HepG2 (cell line): ENCODE measurements around the gene TTC28. TPM values are rescaled to one million over a fixed set of nuclear protein-coding genes. Genes with fewer than 3 reads are reported as not detected.

Experiments
- ATAC-seq: fragments of 200-7000 bp; cut with Tn5 transposase; 3 replicates; pipeline ENCODE4 v1.9.1; 2020; ENCODE audit warnings: mild to moderate bottlenecking, moderate library complexity
- BruUV-seq: library from RNA; stranded (reverse); fragments of 400-500 nt; replicated peaks from 2 replicates; lab custom pipeline; 2021; lab: Mats Ljungman, UMichigan
- CTCF ChIA-PET: fragments of 300-600 bp; formaldehyde crosslinking; extraction: SDS; loops from one replicate; lab custom pipeline; 2021; ENCODE audit warnings: low total read pairs, inconsistent platforms, low intra/inter-chr PET ratio; lab: Yijun Ruan, JAX
- POLR2A ChIA-PET: fragments of 350-600 bp; sonication (Branson Sonifier 250); formaldehyde crosslinking; loops from one replicate; lab custom pipeline; 2020; ENCODE audit warnings: antibody characterized with exemption, inconsistent platforms; lab: Yijun Ruan, JAX
- DNase-seq: peaks from one replicate; pipeline ENCODE4 v3.0.0-alpha.2; 2015; ENCODE audit warnings: low spot score
- FAIRE-seq: peaks from 3 replicates; lab custom pipeline; 2011; peaks lifted over from hg19 to GRCh38; lab: Jason Lieb, UNC
- H2AFZ ChIP-seq: one replicate; pipeline ENCODE4 v1.6.1; 2011; ENCODE audit warnings: low read length, inconsistent platforms
- H3K27ac ChIP-seq: fragments of 300-600 bp; 3 replicates; pipeline ENCODE4 v1.8.0; 2011; ENCODE audit warnings: mixed run types, mild to moderate bottlenecking, mixed read lengths, low read length, inconsistent platforms; ENCODE audit not compliant: insufficient read depth; ENCODE audit errors: extremely low read length
- H3K27me3 ChIP-seq, 2 experiments: fragments of 200-600 bp in 1 of 2; 2 replicates in 1 of 2; 3 replicates in 1 of 2; pipeline versions ENCODE4 v1.6.0 to v1.8.0; 2011; ENCODE audit warnings: low read length in 2 of 2, mild to moderate bottlenecking in 2 of 2, moderate library complexity in 2 of 2, inconsistent platforms in 1 of 2; ENCODE audit not compliant: insufficient read depth in 2 of 2, control insufficient read depth in 1 of 2
- H3K36me3 ChIP-seq, 2 experiments: fragments of 200-600 bp in 1 of 2; replicated peaks in 1 of 2; 2 replicates in 1 of 2; 3 replicates in 1 of 2; pipeline versions ENCODE4 v1.5.1 to v1.8.0; 2011; ENCODE audit warnings: low read length in 2 of 2, inconsistent platforms in 1 of 2; ENCODE audit not compliant: insufficient read depth in 2 of 2, control insufficient read depth in 1 of 2
- H3K4me1 ChIP-seq: 2 replicates; pipeline ENCODE4 v1.5.1; 2012; ENCODE audit warnings: low read length, inconsistent platforms; ENCODE audit not compliant: insufficient read depth
- H3K4me2 ChIP-seq: 2 replicates; pipeline ENCODE4 v1.6.0; 2011; ENCODE audit warnings: low read depth, low read length, inconsistent platforms
- H3K4me3 ChIP-seq, 3 experiments: fragments of 200-600 bp in 1 of 3; sonication (generic), shearing (Covaris generic) in 1 of 3; replicated peaks in 1 of 3; 2 replicates each; pipeline ENCODE4 v1.5.1; 2011 to 2016; ENCODE audit warnings: low read length in 3 of 3, inconsistent platforms in 2 of 3, low read depth in 2 of 3, mild to moderate bottlenecking in 2 of 3, control low read depth in 1 of 3, mixed read lengths in 1 of 3; ENCODE audit not compliant: insufficient read depth in 1 of 3
- H3K79me2 ChIP-seq: one replicate; pipeline ENCODE4 v1.6.1; 2011; ENCODE audit warnings: low read length, inconsistent platforms; ENCODE audit not compliant: insufficient read depth
- H3K9ac ChIP-seq: 2 replicates; pipeline ENCODE4 v1.6.0; 2011; ENCODE audit warnings: mild to moderate bottlenecking, low read depth, low read length, inconsistent platforms; ENCODE audit not compliant: insufficient read depth
- H3K9me3 ChIP-seq: 2 replicates; pipeline ENCODE4 v1.5.1; 2012; ENCODE audit warnings: mild to moderate bottlenecking, low read length
- H4K20me1 ChIP-seq: 2 replicates; pipeline ENCODE4 v1.6.0; 2011; ENCODE audit warnings: inconsistent platforms, mild to moderate bottlenecking, low read length, moderate library complexity; ENCODE audit not compliant: insufficient read depth
- CAMTA2 ChIP-seq: sonication (generic); formaldehyde crosslinking; IDR thresholded peaks from 2 replicates; pipeline ENCODE4 v1.4.0; 2020; ENCODE audit warnings: mild to moderate bottlenecking, missing genetic modification reagents, borderline replicate concordance
- DNMT3B ChIP-seq: conservative IDR thresholded peaks from 2 replicates; pipeline ENCODE4 v1.6.1; 2016; ENCODE audit warnings: missing biosample characterization, control low read depth
- FOXJ3 ChIP-seq: sonication (generic); formaldehyde crosslinking; IDR thresholded peaks from 2 replicates; pipeline ENCODE4 v1.4.0; 2020; ENCODE audit warnings: missing genetic modification reagents, mild to moderate bottlenecking, borderline replicate concordance
- IKZF1 ChIP-seq: fragments of 450-650 bp; IDR thresholded peaks from 2 replicates; pipeline ENCODE4 v1.7.1; 2016
- KLF13 ChIP-seq: sonication (generic); formaldehyde crosslinking; IDR thresholded peaks from 2 replicates; pipeline ENCODE4 v1.4.0; 2020; ENCODE audit warnings: mild to moderate bottlenecking, missing genetic modification reagents
- NFYB ChIP-seq: sonication (generic); formaldehyde crosslinking; IDR thresholded peaks from 2 replicates; pipeline ENCODE4 v1.4.0; 2020; ENCODE audit warnings: missing genetic modification reagents
- ZBTB49 ChIP-seq: sonication (generic); formaldehyde crosslinking; IDR thresholded peaks from 2 replicates; pipeline ENCODE4 v1.4.0; 2020; ENCODE audit warnings: missing genetic modification reagents, borderline replicate concordance
- ZNF17 ChIP-seq: sonication (generic); formaldehyde crosslinking; IDR thresholded peaks from 2 replicates; pipeline ENCODE4 v1.5.0; 2020; ENCODE audit warnings: mild to moderate bottlenecking, missing genetic modification reagents
- ZNF343 ChIP-seq: sonication (generic); formaldehyde crosslinking; IDR thresholded peaks from 2 replicates; pipeline ENCODE4 v1.4.0; 2020; ENCODE audit warnings: mild to moderate bottlenecking, missing genetic modification reagents
- ZNF430 ChIP-seq: sonication (generic); formaldehyde crosslinking; IDR thresholded peaks from 2 replicates; pipeline ENCODE4 v1.9.0; 2021; ENCODE audit warnings: mild to moderate bottlenecking, missing genetic modification reagents
- ZNF782 ChIP-seq: sonication (generic); formaldehyde crosslinking; IDR thresholded peaks from 2 replicates; pipeline ENCODE4 v1.4.0; 2020; ENCODE audit warnings: missing genetic modification reagents, mild to moderate bottlenecking, borderline replicate concordance
- WGBS: methylation state at CpG from one replicate; pipeline ENCODE4 v1.1.6; 2017; ENCODE audit warnings: low lambda C conversion rate; 5-methylcytosine and 5-hydroxymethylcytosine counted together
- in situ Hi-C: cut with HindIII; loops from 2 replicates; pipeline ENCODE4 v1.10.0; 2017; ENCODE audit warnings: low pct_unique_long_range_greater_than_20kb; ENCODE audit not compliant: extremely low pct_ligation_motif_present
- intact Hi-C: fragments of 100-400 bp; cut with micrococcal nuclease; formaldehyde crosslinking; loops from one replicate; pipeline ENCODE4 v1.10.0; 2022; ENCODE audit not compliant: unreplicated experiment
- polyA plus RNA-seq, 8 experiments: library from polyadenylated mRNA; depleted of rRNA in 3 of 8; stranded (reverse) in 7 of 8; unstranded in 1 of 8; fragments of >200 nt; fragmentation: Illumina TruSeq in 4 of 8; extraction: Trizol in 4 of 8; gene quantifications; 2 replicates each; pipeline versions ENCODE4 v1.2.1 to v1.2.3, GENCODE V29; 2011 to 2016; ENCODE audit warnings: low read depth in 4 of 8, missing spikeins in 1 of 8, mixed read lengths in 1 of 8; ENCODE audit not compliant: insufficient read depth in 1 of 8
- total RNA-seq, 5 experiments: library from RNA; depleted of rRNA; stranded (reverse); fragments of >200 nt; fragmentation: Illumina TruSeq; extraction: Trizol; gene quantifications; 2 replicates each; pipeline ENCODE4 v1.2.3, GENCODE V29; 2016; ENCODE audit warnings: low read depth in 1 of 5

TTC28 gene
- total and polyA plus RNA-seq, 2 of the 13 experiments (the other 11 are each of a cell fraction or from before 2014, with no cell fraction given) = 4.2 to 13.1 TPM

- POLR2A ChIA-PET = interaction anchor here (0.7 kb wide), 1 partner anchor 27 kb away, joined by 3 read pairs; no protein-coding TSS in a partner anchor
- FAIRE-seq (no peak), ATAC-seq (no peak), DNase-seq (no peak)
- CTCF ChIA-PET = no interaction called here
- H4K20me1 ChIP-seq = no peaks in the 10 kb centered on the region; the same call in 1 of the 2 replicates
- intact Hi-C loops (no loop called here), in situ Hi-C loops (loop anchor here (25.0 kb wide), 2 partner anchors 604 to 1254 kb away; no protein-coding TSS in a partner anchor)
- no peak overlapping the region for H3K9ac ChIP-seq
- H3K4me1 ChIP-seq = no peaks in the 10 kb centered on the region
- no peak overlapping the region for H3K27ac ChIP-seq
- no peak overlapping the region for H2AFZ ChIP-seq
- WGBS = 91% methylated on average over 8 of the region's 16 CpGs
- no peak overlapping the region for H3K4me3 ChIP-seq
- H3K36me3 ChIP-seq = peaks cover 3 to 5% of the 10 kb centered on the region in 2 experiments; a peak in 2 of 5 replicates
- BruUV-seq = no TSS peak
- TF ChIP-seq DNMT3B (CRISPR knock-in tag) = no peak
- TF ChIP-seq ZNF17 (CRISPR knock-in tag) = no peak
- no peak for TF ChIP-seq ZBTB49 (CRISPR knock-in tag)
- TF ChIP-seq ZNF343 (CRISPR knock-in tag) = no peak
- TF ChIP-seq ZNF430 (CRISPR knock-in tag) = no peak
- no peak for TF ChIP-seq IKZF1
- TF ChIP-seq NFYB (CRISPR knock-in tag) = no peak
- no peak for TF ChIP-seq CAMTA2 (CRISPR knock-in tag)
- no peak for TF ChIP-seq FOXJ3
- no peak for TF ChIP-seq ZNF782 (CRISPR knock-in tag)
- no peak for TF ChIP-seq KLF13 (CRISPR knock-in tag)
- TF ChIP-seq, all 625 proteins: peak for 0
- H3K79me2 ChIP-seq = no peaks in the 10 kb centered on the region
- no peak overlapping the region for H3K4me2 ChIP-seq
- H3K27me3 ChIP-seq = no peaks in the 10 kb centered on the region
- H3K9me3 ChIP-seq = no peaks in the 10 kb centered on the region
Measured at GRCh38 chr22:28015676-28016601, 663.7 kb downstream of the TTC28 start.
